Activated CD4-positive, alpha-beta T cell treated with anti-CD3 and anti-CD28 coated beads, Interleukin-2, amount 10 ng/mL, durations not matched to agents 24 days and 14 days (primary cell): ENCODE data around the gene PPP4R3B. TPM values are rescaled to one million over a fixed set of nuclear protein-coding genes. Genes with fewer than 3 reads are reported as not detected.
"Not testable (repeated sequence)": the region's sequence is repeated elsewhere in the genome, so short reads cannot be mapped to it uniquely, and the experiment has no call there.

Experiments used
- DNase-seq: peaks from one replicate; pipeline ENCODE4 v3.0.0; 2022
- H3K27ac Mint-ChIP-seq: one replicate; pipeline ENCODE4 v1.8.0; 2022; ENCODE audit warnings: mild to moderate bottlenecking, mixed read lengths
- H3K27me3 Mint-ChIP-seq: one replicate; pipeline ENCODE4 v1.8.0; 2022; ENCODE audit warnings: mixed read lengths
- H3K36me3 Mint-ChIP-seq: one replicate; pipeline ENCODE4 v1.8.0; 2022; ENCODE audit warnings: low read depth, mild to moderate bottlenecking, mixed read lengths
- H3K4me1 Mint-ChIP-seq: one replicate; pipeline ENCODE4 v1.8.0; 2021; ENCODE audit warnings: mixed read lengths
- H3K4me3 Mint-ChIP-seq: one replicate; pipeline ENCODE4 v1.8.0; 2022; ENCODE audit warnings: mild to moderate bottlenecking, moderate library complexity, mixed read lengths
- H3K9me3 Mint-ChIP-seq: one replicate; pipeline ENCODE4 v1.8.0; 2021; ENCODE audit warnings: mixed read lengths
- intact Hi-C: fragments of 100-400 bp; cut with micrococcal nuclease; formaldehyde crosslinking; loops from one replicate; pipeline ENCODE4 v1.15.1; 2023
- total RNA-seq: library from RNA; stranded (reverse); gene quantifications from 2 replicates; pipeline ENCODE4 v1.2.3, GENCODE V29; 2022

Gene PPP4R3B
- total RNA-seq, 1 donor from 2014 or later, result 82.7 TPM

DNA sequence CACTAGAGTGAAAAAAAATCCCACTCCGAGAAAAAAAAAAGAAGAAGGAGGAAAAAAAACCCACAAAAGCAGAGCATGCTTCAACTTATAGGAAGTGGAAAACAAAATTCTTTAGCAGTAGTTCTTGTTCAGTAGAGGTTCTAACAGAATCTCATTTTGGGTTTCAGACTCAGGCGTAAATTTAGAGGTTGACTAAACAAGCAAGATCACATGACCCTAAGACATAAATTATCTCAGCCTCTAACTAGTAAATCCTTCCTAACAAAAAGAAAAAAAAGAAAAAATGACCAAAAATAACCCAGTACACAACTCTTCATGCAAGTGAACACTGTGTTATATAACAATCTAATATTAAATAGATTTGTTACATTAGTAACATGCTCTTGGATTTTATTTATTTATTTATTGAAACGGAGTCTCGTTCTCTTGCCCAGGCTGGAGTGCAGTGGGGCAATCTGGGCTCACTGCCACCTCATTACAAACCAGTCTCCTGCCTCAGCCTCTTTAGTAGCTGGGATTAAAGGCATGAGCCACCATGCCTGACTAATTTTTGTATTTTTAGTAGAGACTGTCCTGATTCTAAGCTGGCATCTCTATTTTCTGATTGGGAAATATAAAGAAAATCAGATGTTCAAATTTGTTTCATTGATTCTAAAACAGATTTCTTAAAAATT is 35.4 kb downstream of the PPP4R3B start:
- H3K4me1 Mint-ChIP-seq, result peaks cover 16% of the 10 kb centered on the region
- H3K36me3 Mint-ChIP-seq, result peaks cover 54% of the 10 kb centered on the region
- DNase-seq, result no peak
- no peak overlapping the region for H3K27ac Mint-ChIP-seq
- intact Hi-C loops, result no loop called here
- H3K9me3 Mint-ChIP-seq, result no peaks in the 10 kb centered on the region
- H3K4me3 Mint-ChIP-seq, result no peak overlapping the region
- H3K27me3 Mint-ChIP-seq, result no peaks in the 10 kb centered on the region

DNA sequence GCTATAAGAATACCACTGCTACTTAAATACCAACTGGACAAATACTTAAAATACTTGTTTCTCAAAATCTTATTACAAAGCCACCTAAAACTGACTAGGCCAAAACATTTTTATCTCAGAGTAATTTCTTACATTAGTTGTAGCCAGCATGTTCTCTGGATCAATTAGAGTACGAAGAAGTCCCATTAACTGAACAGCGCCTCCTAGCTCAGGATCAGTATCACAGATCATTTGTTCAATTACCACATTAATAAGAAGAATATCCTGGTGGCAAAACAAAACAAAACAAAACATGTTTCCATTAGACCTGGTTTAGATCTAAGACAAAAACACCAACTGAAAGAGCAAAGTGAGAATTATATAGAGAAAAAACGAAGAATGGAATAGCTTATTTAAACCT is 36.0 kb downstream of the PPP4R3B start:
- no peak for DNase-seq
- Mint-ChIP-seq H3K36me3 (peaks cover 51% of the 10 kb centered on the region), H3K9me3 (no peaks in the 10 kb centered on the region), H3K27ac (no peak overlapping the region), H3K4me1 (peaks cover 14% of the 10 kb centered on the region), H3K4me3 (no peak overlapping the region), H3K27me3 (no peaks in the 10 kb centered on the region)
- intact Hi-C loops, result no loop called here

DNA sequence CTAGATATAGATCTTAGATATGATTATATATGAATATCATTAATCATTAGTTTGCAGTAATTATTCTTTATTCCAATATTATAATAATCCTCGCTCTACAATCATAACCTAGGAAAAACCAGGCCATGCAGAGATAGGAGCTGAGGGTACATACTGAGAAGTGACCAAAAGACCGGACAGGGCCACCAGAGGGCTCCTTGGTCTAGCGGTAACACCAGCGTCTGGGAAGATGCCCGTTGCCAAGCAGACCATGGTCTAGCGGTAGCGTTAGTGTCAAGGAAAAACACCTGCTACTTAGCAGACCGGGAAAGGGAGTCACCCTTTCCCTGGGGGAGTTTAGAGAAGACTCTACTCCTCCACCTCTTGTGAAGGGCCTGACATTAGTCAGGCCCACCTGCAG is 48.4 kb downstream of the PPP4R3B start:
- intact Hi-C loops, result loop anchor here (10.0 kb wide), 1 partner anchor 46 kb away; the partner anchor contains the start of gene PPP4R3B
- H3K4me1 Mint-ChIP-seq, H3K27ac Mint-ChIP-seq, H3K4me3 Mint-ChIP-seq, DNase-seq, H3K9me3 Mint-ChIP-seq, H3K27me3 Mint-ChIP-seq: not testable (repeated sequence)
- H3K36me3 Mint-ChIP-seq, result peaks cover 46% of the 10 kb centered on the region

DNA sequence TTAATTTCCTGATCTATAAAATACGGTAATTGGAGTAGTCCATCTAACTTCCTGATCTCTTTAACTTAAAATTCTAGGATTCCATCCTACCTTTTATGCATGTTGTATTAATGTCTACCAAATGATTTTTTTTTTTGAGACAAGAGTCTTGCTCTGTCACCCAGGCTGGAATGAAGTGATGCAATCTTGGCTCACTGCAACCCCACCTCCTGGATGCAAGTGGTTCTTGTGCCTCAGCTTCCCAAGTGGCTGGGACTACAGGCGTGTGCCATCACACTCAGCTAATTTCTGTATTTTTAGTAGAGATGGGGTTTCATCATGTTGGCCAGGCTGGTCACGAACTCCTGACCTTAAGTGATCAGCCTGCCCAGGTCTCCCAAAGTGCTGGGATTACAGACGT is 50.1 kb downstream of the PPP4R3B start:
- intact Hi-C loops, result loop anchor here (10.0 kb wide), 1 partner anchor 48 kb away; the partner anchor contains the start of gene PPP4R3B
- H3K4me3 Mint-ChIP-seq, result no peak overlapping the region
- H3K27ac Mint-ChIP-seq, result no peak overlapping the region
- peaks cover 54% of the 10 kb centered on the region for H3K36me3 Mint-ChIP-seq
- no peaks in the 10 kb centered on the region for H3K27me3 Mint-ChIP-seq
- DNase-seq, result no peak
- peaks cover 7% of the 10 kb centered on the region for H3K4me1 Mint-ChIP-seq
- H3K9me3 Mint-ChIP-seq, result no peaks in the 10 kb centered on the region

DNA sequence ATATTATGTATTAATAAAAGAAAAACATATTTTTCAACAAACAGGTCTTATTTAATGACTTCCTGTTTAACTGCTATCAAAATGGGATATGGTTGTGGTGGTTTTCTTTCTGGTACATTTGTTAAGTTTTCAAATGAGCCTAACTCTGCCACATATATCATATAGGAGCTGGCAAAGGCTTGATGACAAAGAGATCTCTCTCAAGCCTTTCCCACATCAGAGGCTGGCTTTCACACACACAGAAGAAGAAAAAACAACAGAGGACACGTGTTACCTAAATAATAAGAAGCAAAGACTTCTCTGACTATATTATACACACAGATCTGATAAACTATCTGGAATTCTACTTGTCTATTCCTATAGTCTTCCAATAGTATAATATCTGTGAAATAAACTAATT is 51.8 kb downstream of the PPP4R3B start:
- Mint-ChIP-seq H3K27ac (peak overlapping the region; percentile 41), H3K36me3 (peaks cover 68% of the 10 kb centered on the region), H3K9me3 (peaks cover 5% of the 10 kb centered on the region), H3K4me1 (peaks cover 7% of the 10 kb centered on the region), H3K27me3 (no peaks in the 10 kb centered on the region), H3K4me3 (no peak overlapping the region)
- DNase-seq, result no peak
- intact Hi-C loops, result loop anchor here (10.0 kb wide), 1 partner anchor 49 kb away; the partner anchor contains the start of gene PPP4R3B

DNA sequence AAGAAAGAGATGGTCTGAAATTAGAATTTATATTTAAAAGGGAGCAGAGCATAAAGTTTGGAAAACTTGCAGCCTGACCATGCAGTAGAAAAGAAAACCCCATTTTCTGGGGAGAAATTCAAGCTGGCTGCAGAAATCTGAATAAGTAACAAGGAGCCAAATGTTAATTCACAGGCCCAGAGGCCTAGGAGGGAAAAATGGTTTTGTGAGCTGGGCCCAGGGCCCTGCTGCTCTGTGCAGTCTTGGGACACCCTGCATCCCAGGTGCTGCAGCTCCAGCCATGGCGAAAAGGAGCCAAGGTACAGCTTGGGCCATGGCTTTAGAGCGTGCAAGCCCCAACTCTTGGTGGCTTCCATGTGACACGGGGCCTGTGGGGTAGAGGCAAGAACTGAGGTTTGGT is 56.6 kb downstream of the PPP4R3B start:
- Mint-ChIP-seq H3K4me3 (no peak overlapping the region), H3K4me1 (peaks cover 5% of the 10 kb centered on the region)

DNA sequence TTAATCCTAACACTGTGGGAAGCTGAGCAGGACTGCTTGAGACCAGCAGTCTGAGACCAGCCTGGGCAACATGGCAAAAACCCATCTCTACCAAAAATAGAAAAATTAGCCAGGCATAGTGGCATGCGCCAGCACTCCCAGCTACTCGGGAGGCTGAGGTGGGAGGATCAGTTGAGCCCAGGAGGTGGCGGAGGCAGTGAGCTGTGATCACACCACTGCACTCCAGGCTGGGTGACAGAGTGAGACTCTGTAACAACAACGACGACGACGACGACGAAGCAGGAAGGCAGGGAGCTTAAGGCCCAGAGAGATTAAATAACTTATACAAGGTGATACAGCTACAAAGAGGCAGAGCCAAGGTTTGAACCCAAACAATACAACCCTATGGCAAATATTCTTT is 60.6 kb downstream of the PPP4R3B start:
- H3K27me3 Mint-ChIP-seq, result no peaks in the 10 kb centered on the region
- no peak for DNase-seq
- no peak overlapping the region for H3K4me3 Mint-ChIP-seq
- H3K9me3 Mint-ChIP-seq, result peaks cover 4% of the 10 kb centered on the region
- peaks cover 70% of the 10 kb centered on the region for H3K36me3 Mint-ChIP-seq
- no peak overlapping the region for H3K27ac Mint-ChIP-seq
- H3K4me1 Mint-ChIP-seq, result peaks cover 8% of the 10 kb centered on the region
- intact Hi-C loops, result no loop called here

More for the DNA sequence above, 56.6 kb downstream of the PPP4R3B start:
- H3K27ac Mint-ChIP-seq, result no peak overlapping the region
- H3K27me3 Mint-ChIP-seq, result no peaks in the 10 kb centered on the region
- no peak for DNase-seq
- intact Hi-C loops, result loop anchor here (10.0 kb wide), 1 partner anchor 54 kb away; the partner anchor contains the start of gene PPP4R3B
- H3K36me3 Mint-ChIP-seq, result peaks cover 70% of the 10 kb centered on the region
- peaks cover 5% of the 10 kb centered on the region for H3K9me3 Mint-ChIP-seq

DNA sequence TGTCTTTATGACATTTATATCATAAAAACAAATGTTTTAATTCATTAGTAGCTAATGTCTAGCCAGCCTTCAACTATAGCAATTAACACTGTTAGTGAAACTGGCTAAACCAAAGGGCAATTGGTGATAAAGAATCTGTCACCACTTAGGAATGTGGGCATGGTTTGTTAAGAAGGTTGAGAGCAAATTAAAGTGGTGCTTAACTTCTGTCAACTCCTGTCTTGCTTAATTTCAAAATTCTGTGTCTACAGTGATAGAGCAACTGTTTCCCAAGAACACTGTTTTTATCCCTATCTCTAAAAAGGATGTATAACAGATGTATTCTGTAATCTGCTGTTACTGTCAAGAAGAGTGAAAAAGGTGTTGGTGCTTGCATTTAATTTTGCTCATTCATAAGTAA is 61.4 kb downstream of the PPP4R3B start:
- H3K4me1 Mint-ChIP-seq, result peaks cover 8% of the 10 kb centered on the region
- intact Hi-C loops, result no loop called here
- H3K36me3 Mint-ChIP-seq, result peaks cover 62% of the 10 kb centered on the region
- no peaks in the 10 kb centered on the region for H3K9me3 Mint-ChIP-seq
- no peak overlapping the region for H3K27ac Mint-ChIP-seq
- no peaks in the 10 kb centered on the region for H3K27me3 Mint-ChIP-seq
- no peak overlapping the region for H3K4me3 Mint-ChIP-seq
- DNase-seq, result no peak

DNA sequence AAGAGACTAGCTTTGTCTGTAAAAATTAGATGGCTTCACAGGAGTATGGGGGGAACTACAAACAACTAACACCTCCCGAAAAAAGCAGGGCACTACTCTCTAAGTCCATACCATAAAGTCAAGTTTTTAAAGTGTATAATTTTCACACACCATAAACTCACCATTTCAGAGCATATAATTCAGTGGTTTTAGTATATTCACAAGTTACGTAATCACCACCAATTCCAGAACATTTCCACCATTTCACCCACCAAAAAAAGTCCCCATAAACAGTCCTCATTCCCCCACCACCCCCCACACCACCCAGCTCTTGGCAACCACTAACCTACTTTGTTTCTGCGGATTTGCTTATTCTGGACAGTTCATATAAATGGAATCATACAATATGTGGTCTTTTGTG is 64.1 kb downstream of the PPP4R3B start:
- Mint-ChIP-seq H3K4me3 (no peak overlapping the region), H3K27me3 (no peaks in the 10 kb centered on the region), H3K36me3 (peaks cover 49% of the 10 kb centered on the region), H3K9me3 (no peaks in the 10 kb centered on the region), H3K4me1 (peaks cover 6% of the 10 kb centered on the region), H3K27ac (no peak overlapping the region)
- intact Hi-C loops, result no loop called here
- DNase-seq, result no peak

DNA sequence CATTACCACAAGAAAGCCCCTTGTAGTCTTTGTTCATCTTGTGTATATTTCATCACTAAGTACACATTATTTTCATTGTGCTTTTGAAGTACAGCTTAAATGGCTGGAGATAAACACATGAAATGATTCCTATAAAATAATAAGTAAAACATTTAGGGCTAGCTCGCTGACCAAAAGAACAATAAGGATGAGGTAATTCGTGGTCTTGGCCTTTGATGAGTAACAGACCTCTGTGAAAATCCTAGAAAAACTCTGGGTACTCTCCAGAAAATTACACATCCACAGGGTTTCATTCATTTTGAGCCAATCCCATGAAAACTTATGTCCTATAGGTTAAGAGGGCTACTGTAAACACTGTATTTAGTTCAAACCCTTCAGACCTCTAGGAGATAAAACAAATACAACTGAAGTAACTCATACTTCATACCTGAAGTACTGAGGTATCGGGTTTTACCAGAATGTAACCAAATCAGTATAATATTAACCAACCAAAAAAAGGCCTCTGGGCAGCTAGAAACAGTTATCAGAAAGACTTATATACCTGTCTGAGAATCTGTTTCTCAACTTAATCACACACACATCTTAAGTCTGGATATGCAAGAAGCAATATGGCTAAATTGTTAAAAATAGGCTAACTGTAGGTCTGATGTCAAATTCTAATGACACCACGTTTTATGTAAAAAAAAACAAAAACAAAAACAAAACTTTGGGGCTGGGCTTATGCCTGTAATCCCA is 66.9 kb downstream of the PPP4R3B start:
- no peak overlapping the region for H3K4me3 Mint-ChIP-seq
- no peaks in the 10 kb centered on the region for H3K27me3 Mint-ChIP-seq
- intact Hi-C loops, result no loop called here
- H3K4me1 Mint-ChIP-seq, result peaks cover 6% of the 10 kb centered on the region
- no peak for DNase-seq
- no peaks in the 10 kb centered on the region for H3K9me3 Mint-ChIP-seq
- H3K36me3 Mint-ChIP-seq, result peaks cover 42% of the 10 kb centered on the region
- H3K27ac Mint-ChIP-seq, result no peak overlapping the region

DNA sequence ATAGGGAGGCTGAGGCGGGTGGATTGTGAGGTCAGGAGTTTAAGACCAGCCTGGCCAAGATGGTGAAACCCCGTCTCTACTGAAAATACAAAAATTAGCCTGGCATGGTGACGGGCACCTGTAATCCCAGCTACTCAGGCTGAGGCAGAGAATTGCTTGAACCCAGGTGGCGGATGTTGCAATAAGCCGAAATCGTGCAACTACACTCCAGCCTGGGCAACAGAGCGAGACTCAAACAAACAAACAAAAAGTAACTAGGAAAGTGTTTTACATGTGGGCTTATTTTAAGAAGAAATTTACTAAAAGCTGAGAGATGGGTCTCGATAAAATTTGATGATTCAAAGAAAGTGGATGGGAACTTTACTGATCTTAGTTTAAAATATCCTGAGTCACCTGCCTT is 69.7 kb downstream of the PPP4R3B start:
- H3K27ac Mint-ChIP-seq, H3K27me3 Mint-ChIP-seq, H3K4me3 Mint-ChIP-seq, intact Hi-C loops, H3K4me1 Mint-ChIP-seq, H3K9me3 Mint-ChIP-seq: not testable (repeated sequence)
- peak; percentile 41 for DNase-seq
- H3K36me3 Mint-ChIP-seq, result peaks cover 40% of the 10 kb centered on the region

DNA sequence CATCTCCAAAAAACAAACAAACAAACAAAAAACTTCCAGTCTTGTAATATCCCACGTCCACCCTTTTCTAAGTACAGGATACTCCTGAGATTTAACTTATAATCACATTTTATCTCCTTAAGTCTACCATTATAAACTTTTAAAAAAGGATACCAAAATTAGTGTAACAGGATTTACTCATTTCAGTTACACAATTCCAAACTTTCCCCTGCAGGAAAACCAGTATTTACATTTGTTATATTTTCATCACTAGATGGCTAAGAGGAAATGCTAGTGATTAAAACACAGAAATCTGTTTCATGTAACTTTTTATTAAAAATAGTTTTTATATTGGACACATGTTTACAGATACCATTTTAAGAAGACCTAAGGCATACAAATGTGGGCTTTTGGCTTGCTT is 70.4 kb downstream of the PPP4R3B start:
- Mint-ChIP-seq H3K9me3 (no peaks in the 10 kb centered on the region), H3K27ac (no peak overlapping the region), H3K36me3 (peaks cover 38% of the 10 kb centered on the region), H3K4me1 (no peaks in the 10 kb centered on the region), H3K27me3 (no peaks in the 10 kb centered on the region), H3K4me3 (no peak overlapping the region)
- DNase-seq, result no peak
- intact Hi-C loops, result no loop called here

DNA sequence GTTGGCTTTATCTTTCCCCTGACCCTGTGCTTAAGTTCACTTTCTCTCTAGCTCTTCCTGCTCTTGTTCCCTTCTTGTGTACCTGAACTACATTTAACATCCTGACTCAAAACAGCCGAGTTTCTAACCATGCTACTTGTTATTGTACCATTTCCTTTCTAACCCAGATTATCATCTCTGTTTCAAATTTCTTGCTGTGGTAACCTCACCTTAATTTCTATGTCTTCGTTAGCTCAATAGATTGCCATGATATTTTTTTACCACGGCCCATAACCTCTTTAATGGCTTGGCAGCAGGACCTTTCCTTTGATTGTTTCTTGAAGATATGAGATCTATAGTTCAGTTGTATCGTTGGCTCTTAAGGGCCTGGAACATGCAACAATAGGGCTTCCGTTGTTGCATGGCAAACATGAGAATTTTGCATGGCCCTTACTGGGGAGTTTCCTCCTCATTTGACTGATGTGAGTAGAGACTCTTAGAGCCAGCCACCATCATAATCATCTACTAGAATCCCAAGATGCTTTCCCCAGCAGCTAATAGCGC is 86.8 kb downstream of the PPP4R3B start:
- H3K36me3 Mint-ChIP-seq, result peaks cover 37% of the 10 kb centered on the region
- intact Hi-C loops, result loop anchor here (1.0 kb wide), 1 partner anchor 11 kb away; the partner anchor contains the start of gene CFAP36
- H3K4me1 Mint-ChIP-seq, result peaks cover 15% of the 10 kb centered on the region
- peak; percentile 70 for DNase-seq
- H3K4me3 Mint-ChIP-seq, result peak overlapping the region; percentile 64
- no peaks in the 10 kb centered on the region for H3K27me3 Mint-ChIP-seq
- H3K27ac Mint-ChIP-seq, result peak overlapping the region; percentile 94
- H3K9me3 Mint-ChIP-seq, result peaks cover 8% of the 10 kb centered on the region

DNA sequence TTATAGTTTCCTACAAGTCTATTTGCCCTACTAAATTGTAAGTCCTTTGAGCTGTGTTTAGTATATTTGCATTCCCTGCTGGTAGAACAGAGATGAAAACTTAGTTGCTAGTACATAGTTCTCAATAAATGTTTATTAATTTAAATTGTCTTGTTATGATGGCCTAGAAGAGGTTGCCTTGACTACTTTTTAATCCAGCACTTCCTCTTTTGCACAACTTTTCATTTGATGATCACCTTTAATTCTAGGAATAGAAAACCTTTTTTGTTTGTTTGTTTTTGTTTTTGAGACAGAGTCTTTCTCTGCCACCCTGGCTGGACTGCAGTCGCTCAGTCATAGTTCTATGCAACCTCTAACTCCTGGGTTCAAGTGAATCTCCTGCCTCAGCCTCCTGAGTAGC is 91.2 kb downstream of the PPP4R3B start:
- Mint-ChIP-seq H3K9me3 (peaks cover 8% of the 10 kb centered on the region), H3K4me1 (peaks cover 12% of the 10 kb centered on the region), H3K4me3 (no peak overlapping the region), H3K27ac (no peak overlapping the region), H3K27me3 (no peaks in the 10 kb centered on the region), H3K36me3 (peaks cover 37% of the 10 kb centered on the region)
- intact Hi-C loops, result no loop called here
- no peak for DNase-seq
